GM23338 (cell line): ENCODE results near the gene ANKH.

Source experiments
- EZH2 ChIP-seq: fragments of 200-600 bp; sonication (generic); IDR thresholded peaks from one replicate; pipeline ENCODE4 v1.8.0; 2017; ENCODE audit warnings: antibody characterized with exemption, mild to moderate bottlenecking, low read depth; ENCODE audit not compliant: unreplicated experiment
- POLR2AphosphoS5 ChIP-seq: IDR thresholded peaks from 2 replicates; pipeline ENCODE4 v1.6.1; 2016; ENCODE audit warnings: antibody characterized with exemption, low read depth
- TF ChIP-seq, protein P1 (sequence below): IDR thresholded peaks from one replicate; pipeline ENCODE4 v1.6.1; 2018; ENCODE audit warnings: antibody characterized with exemption; ENCODE audit not compliant: unreplicated experiment

DNA sequence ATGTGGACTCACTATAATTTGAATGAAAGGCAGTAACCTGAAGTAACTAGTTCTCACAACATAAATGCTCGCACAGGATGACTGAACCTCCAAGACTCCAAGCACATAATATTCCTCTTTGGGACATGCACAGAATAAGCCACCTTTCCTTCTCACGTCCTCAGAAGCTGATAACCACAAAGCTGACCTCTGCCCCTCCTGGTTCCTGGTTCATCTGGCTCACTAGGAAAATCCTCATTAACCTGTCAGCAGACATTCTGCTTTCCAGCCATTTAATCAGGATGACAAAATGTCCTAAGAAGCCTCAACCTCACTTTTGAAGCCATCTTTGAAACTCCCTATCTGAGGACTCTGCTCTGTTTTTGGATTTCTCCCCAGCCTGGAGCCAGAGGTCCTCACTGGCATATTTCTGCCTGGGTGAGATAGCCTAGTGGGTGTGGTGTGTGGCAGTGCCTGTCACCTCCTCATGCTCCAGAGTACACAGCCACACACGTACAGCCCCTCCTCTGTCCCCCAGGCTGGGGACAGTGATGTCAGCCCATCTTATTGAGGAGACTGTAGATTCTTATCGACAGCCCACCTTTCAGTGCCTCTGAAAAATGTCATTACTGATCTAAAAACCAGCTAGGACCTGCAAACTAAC lies 10.3 kb downstream of the ANKH start:
- TF ChIP-seq EZH2 (no peak), POLR2AphosphoS5 (no peak)
- TF ChIP-seq, protein P1, sequence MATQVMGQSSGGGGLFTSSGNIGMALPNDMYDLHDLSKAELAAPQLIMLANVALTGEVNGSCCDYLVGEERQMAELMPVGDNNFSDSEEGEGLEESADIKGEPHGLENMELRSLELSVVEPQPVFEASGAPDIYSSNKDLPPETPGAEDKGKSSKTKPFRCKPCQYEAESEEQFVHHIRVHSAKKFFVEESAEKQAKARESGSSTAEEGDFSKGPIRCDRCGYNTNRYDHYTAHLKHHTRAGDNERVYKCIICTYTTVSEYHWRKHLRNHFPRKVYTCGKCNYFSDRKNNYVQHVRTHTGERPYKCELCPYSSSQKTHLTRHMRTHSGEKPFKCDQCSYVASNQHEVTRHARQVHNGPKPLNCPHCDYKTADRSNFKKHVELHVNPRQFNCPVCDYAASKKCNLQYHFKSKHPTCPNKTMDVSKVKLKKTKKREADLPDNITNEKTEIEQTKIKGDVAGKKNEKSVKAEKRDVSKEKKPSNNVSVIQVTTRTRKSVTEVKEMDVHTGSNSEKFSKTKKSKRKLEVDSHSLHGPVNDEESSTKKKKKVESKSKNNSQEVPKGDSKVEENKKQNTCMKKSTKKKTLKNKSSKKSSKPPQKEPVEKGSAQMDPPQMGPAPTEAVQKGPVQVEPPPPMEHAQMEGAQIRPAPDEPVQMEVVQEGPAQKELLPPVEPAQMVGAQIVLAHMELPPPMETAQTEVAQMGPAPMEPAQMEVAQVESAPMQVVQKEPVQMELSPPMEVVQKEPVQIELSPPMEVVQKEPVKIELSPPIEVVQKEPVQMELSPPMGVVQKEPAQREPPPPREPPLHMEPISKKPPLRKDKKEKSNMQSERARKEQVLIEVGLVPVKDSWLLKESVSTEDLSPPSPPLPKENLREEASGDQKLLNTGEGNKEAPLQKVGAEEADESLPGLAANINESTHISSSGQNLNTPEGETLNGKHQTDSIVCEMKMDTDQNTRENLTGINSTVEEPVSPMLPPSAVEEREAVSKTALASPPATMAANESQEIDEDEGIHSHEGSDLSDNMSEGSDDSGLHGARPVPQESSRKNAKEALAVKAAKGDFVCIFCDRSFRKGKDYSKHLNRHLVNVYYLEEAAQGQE: no peak
